Ammon's horn (tissue), 1 donor: ENCODE measurements around the gene SIX5.

Experiments
- DNase-seq: peaks from one replicate; pipeline ENCODE4 v3.0.0-alpha.2; 2016; ENCODE audit warnings: low spot score

The SIX5 gene

DNA sequence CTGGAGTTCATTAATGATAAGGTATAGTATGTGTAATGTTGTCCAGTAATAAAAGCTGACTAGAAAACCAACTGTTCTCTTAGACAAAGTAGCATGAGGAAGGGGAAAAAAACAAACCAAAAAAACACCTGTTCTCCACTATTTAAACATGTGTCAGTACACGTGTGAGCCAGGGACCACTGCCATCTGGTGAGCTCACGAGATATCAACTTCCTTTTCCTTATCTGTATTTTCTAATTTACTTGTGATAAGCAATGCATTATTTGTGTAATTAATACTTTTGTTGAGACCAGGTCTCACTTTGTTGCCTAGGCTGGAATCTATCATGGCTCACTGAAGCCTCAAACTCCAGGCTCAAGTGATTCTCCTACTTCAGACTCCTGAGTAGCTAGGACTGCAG, 4.3 kb upstream of the SIX5 start:
- DNase-seq: no peak

GRCh38 chr19:45772912-45773311, 3.9 kb upstream of the SIX5 start:
- DNase-seq: no peak

- no peak for DNase-seq
Measured at GRCh38 chr19:45772130-45772840, 3.2 kb upstream of the SIX5 start.

DNA sequence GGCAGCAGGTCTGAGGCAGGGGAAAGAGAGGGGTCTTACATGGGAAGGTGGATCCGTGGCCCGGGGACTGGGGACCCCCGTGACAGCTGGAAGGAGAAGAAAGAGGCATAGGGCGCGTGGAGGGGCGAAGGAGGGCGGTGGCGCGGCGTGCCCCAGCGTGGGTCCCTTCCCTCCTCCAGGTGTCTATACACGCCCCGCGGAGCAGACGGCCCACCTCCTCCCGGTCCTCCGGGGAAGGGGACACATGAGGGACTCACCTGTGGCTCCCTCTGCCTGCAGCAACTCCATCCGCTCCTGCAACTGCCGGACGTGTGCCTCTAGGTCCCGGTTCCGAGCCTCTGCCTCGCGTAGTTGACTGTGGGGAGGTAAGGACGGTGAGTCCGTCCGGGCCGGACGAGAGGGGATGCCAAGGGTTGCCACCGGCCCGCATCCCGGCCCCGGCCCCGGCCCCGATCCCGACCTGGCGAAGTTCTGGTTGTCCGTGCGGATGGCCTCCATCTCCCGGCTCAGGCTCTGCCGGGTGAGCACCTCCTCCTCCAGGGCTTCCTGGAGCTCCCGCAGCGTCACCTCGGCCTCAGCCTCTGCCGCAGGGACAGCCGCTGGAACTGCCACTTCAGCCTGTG, 2.4 kb upstream of the SIX5 start:
- no peak for DNase-seq

DNA sequence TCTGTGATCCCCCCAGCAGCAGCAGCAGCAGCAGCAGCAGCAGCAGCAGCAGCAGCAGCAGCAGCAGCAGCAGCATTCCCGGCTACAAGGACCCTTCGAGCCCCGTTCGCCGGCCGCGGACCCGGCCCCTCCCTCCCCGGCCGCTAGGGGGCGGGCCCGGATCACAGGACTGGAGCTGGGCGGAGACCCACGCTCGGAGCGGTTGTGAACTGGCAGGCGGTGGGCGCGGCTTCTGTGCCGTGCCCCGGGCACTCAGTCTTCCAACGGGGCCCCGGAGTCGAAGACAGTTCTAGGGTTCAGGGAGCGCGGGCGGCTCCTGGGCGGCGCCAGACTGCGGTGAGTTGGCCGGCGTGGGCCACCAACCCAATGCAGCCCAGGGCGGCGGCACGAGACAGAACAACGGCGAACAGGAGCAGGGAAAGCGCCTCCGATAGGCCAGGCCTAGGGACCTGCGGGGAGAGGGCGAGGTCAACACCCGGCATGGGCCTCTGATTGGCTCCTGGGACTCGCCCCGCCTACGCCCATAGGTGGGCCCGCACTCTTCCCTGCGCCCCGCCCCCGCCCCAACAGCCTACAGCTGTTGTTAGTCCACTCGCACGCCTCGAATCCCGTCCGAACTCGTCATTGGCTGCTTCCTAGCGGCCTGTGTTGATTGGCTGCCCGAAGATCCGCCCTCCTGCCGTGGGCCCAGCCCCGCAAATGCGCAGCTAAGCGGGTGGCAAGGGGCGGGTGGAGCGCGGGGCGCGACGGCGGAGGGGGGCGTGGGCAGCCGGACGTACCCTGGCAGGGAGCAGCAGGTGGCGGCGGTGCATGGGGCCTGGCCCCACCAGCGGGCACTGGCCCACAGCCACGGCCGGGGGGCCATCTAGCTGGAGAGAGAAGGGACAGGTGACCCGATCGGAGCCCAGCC, 1.4 kb upstream of the SIX5 start:
- peak; percentile 96 for DNase-seq

GRCh38 chr19:45769821-45770191, 754 bp upstream of the SIX5 start:
- peak; percentile 67 for DNase-seq

DNA sequence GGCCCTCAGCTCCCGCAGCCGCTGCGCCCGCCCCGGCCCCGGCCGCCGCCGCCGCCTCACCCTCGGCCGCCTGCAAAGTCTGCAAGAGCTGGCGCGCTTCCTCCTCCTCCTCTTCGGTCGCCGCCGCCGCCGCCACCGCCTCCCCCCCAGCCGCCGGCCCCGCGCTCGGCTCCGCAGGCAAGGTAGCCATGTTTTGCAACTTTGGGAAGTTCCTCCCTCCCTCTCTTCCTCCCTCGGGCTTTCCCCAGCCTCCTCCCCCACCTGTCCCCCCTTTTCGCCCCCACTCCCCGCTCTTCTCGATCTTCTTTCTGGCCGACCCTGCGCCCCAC, 433 bp downstream of the SIX5 start:
- DNase-seq: no peak

GRCh38 chr19:45767881-45768654, 984 bp downstream of the SIX5 start:
- DNase-seq: no peak

DNA sequence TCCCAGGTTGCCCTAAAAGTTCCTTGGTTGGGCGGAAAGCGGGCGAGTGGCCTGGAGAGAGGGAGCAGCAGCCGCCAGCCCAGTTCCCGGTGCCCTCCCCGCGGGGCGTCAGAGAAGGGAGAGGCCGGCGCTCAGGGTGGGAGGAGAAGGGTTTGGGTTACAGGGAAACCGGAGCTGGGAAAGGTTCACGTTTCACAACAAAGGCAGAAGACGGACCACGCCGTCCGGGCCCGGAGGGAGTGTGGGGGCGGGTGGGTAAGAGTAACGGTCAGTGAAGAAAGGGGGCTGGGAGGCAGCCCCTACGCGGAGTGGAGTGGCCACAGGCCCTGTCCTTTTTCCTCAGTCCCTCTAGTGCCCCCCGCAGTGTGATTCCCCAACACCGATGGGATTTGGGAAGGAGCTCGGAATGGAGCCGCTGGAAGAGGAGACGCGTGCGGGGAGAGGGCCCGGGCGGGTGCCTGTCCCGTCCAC, 1.6 kb downstream of the SIX5 start:
- DNase-seq: no peak

DNA sequence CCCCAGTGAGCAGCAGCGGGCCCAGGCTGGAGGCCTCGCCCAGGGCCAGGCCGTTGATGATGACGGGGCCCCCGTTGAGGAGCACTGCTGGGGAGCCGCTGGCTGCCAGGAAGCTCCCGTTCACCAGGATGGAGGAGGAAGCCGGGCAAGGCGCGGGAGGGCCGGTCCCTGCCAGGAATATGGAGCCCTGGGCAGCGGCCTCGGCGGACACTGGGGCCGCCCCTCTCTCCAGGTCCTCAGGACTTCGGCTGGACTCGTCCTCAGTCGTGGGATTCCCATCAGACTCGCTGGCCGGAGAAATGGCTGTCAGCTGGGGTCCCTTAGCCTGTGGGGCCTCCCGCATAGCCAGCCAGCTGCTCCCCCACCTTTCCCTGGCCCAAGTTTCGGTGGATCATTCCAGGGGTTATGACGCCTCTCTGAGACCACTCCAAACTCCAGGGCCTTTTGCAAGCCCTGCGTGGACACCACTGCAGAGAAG, 2.1 kb downstream of the SIX5 start:
- no peak for DNase-seq

DNA sequence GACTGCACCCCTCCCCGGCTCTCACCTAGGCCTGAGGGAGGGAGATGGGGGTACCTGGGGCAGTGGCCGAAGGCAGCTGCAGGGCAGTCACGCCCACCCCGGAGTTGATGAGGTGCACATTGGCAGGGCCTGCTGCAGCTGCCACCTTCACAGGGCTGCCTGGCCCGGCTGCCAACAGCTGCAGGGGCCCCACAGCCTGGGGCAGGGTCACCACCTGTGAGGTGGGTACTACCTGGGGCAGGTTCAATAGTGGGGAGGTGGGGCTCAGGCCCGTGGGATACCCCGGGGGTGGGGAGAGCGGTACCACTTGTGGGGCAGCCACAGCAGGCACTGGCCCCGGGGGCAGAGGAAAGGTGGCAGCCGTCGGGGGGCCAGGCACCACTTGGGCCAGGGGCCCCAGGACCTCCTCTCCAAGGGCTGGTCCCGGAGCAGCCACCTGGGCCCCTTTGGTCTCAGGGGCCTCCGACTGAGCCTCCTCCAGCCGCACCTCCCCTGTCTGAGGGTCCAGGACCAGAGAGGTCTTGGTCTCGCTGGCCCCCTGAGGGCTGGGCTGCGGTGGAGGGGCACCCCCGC, 2.7 kb downstream of the SIX5 start:
- no peak for DNase-seq

DNA sequence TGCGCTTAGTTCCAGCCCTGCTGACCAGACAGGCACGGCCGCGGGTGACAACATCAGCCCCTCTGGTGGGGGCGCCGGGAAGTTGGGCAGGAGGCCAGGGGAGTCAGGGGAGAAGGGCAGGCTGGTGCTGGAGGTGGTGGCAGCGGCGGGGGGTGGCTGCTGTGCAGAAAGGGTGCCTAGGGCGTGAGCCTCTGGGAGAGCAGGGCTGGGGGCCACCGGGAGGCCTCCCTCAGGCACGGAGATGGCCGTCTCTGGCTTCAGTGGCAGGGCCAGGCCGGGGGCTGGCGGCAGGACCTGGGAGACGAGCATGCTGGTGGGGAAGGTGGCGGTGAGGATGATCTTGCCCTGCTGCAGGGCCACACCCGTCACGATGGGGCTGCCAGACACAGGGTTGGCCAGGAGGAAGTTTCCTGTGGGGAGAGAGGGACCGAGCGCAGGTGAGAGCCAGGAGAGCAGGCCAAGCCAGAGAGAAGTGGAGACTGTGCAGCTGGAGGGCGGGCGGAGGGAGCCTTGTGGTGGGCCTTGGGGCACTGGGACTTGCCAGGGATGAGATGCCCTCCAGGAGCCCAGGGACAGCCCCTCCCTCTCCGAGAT, 3.3 kb downstream of the SIX5 start:
- no peak for DNase-seq

GRCh38 chr19:45764945-45765701, 3.9 kb downstream of the SIX5 start:
- no peak for DNase-seq

DNA sequence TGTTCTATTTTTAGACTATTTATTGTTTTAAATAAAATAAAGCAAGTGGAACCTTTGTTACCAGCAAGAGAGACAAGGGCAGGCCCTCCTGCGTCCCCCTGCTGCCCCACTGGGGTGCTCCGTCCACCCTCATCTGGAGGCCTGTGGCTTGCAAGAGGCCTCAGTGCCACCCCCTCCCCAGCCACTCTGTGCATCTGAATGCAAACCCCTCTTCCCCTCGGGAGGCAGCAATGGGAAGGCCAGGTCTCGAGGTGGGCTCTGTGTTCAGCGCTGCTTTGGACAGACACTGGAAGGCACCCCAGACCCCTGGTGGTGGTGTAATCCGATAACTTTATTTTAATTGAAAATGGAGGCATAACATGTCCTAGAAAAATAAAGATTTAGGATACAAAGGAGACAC, 4.6 kb downstream of the SIX5 start:
- no peak for DNase-seq

DNA sequence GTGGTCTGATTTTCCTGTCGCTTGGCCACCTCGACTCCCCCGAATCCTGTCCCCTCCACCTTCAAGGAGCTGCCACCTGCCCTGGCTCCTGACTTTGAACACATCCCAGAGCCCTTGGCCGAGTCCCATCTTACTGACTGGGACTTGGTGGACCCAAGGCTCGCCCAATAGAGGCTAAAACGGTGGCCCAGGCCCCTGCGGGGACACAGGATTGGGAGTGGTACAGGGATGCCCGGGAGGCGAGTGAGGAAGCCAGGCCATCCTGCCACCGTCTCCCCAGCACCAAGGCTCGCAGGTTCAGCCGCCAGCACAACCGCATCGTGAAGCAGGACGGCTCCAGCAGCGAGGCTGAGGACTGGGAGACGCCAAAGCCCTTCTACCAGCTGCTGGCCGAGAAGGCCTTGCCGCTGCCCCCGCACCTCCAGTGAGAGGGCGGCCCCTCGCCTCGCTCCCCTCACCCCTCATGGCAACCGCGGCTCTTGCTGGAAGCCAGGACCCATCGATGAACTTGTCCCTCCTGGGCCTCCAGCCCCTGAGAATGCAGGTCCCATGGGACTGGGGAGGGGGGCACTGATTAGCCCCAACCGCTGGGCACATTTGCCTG, 5.3 kb downstream of the SIX5 start:
- DNase-seq: no peak

- DNase-seq: no peak
Measured at GRCh38 chr19:45762870-45763631, 6.0 kb downstream of the SIX5 start.

- no peak for DNase-seq
Measured at GRCh38 chr19:45761714-45762113, 7.3 kb downstream of the SIX5 start.

GRCh38 chr19:45758921-45759320, 10.1 kb downstream of the SIX5 start:
- no peak for DNase-seq

- no peak for DNase-seq
Measured at GRCh38 chr19:45757695-45758094, 11.4 kb downstream of the SIX5 start.
